ENCODE data around the gene TRPC4AP. TPM values are rescaled to one million over a fixed set of nuclear protein-coding genes. Genes with fewer than 3 reads are reported as not detected.

The TRPC4AP gene
- polyA plus RNA-seq, 2 donors: 25.7 to 26.9 TPM

DNA sequence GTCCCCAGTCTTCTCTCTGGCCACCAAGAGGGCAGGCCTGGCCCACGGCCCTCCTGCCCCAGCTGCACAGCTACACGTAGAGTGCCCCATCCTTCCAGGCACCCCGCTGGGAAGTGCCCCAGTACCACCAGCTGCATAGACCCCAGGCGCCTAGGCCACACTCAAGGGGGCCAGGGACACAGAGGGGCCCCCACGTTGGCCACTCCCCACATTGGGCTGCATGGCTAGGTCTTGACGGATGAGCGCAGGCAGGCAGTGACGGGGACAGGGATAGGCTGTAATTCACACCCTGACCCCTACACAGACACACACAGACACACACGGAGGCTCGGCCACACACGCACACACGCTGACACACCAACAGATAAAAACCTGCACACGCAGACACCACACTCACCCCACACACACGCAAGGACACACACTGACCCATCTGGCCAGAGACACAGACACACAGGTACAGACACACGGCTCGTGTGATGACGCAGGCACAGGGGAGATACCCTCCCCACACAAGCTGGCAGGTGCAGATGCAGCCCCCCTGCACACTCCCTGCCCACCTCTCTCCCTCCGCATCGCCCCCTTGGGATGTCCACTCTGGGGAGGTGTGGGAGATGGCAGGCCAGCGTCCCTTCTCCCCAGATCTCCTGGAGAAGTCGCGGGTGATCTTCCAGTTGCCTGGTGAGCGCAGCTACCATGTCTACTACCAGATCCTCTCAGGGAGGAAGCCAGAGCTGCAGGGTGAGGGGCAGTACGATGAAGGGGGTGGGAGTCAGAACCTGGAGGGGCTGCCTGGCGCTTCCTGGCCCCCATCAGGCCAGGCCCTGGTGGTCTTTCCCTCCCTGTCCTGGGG, 106.9 kb downstream of the TRPC4AP start:
- peaks cover 0 to 4% of the 10 kb centered on the region in 2 donors for H3K27me3 ChIP-seq (ENCODE audit: control insufficient read depth in 1 of 2, insufficient read depth in 2 of 2, low read length in 2 of 2)
- peaks cover 0 to 13% of the 10 kb centered on the region in 2 donors for H3K4me1 ChIP-seq (ENCODE audit: control insufficient read depth in 2 of 2, insufficient read depth in 2 of 2, low read length in 1 of 2)
- 71 to 75% methylated on average over 25 of the region's 25 CpGs for WGBS, 2 donors
- H3K4me3 ChIP-seq (ENCODE audit: low read depth in 1 of 2, low read length in 2 of 2): no peak overlapping the region
- no peak overlapping the region for H3K27ac ChIP-seq (ENCODE audit: low read depth in 2 of 2, low read length in 1 of 2)
- no peaks in the 10 kb centered on the region for H3K36me3 ChIP-seq (ENCODE audit: control insufficient read depth in 2 of 2, insufficient read depth in 2 of 2, low read length in 1 of 2)
- H3K9me3 ChIP-seq (ENCODE audit: control insufficient read depth in 2 of 2, insufficient read depth in 1 of 2, low read depth in 1 of 2, low read length in 1 of 2): no peaks in the 10 kb centered on the region

DNA sequence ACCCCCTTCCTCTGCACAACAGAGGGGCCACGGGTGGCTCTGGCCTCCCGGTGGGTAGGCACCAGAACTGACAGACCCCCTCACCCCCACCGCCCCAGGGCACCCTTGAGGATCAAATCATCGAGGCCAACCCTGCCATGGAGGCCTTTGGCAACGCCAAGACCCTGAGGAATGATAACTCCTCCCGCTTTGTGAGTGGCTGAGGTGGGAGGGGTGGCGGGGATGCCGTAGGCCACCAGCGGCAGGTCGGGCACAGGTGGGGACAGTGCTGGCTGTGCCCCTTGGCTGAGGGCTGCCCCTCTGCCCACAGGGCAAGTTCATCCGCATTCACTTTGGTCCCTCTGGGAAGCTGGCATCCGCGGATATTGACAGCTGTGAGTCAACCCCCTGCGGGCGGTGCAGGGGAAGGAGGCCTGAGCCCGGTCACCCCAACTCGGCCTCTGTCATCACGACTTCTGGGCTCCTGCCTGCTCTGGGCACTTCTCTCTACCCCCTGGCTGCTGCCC, 107.8 kb downstream of the TRPC4AP start:
- peaks cover 0 to 13% of the 10 kb centered on the region in 2 donors for H3K4me1 ChIP-seq (ENCODE audit: control insufficient read depth in 2 of 2, insufficient read depth in 2 of 2, low read length in 1 of 2)
- H3K36me3 ChIP-seq (ENCODE audit: control insufficient read depth in 2 of 2, insufficient read depth in 2 of 2, low read length in 1 of 2): no peaks in the 10 kb centered on the region
- peaks cover 0 to 4% of the 10 kb centered on the region in 2 donors for H3K27me3 ChIP-seq (ENCODE audit: control insufficient read depth in 1 of 2, insufficient read depth in 2 of 2, low read length in 2 of 2)
- no peaks in the 10 kb centered on the region for H3K9me3 ChIP-seq (ENCODE audit: control insufficient read depth in 2 of 2, insufficient read depth in 1 of 2, low read depth in 1 of 2, low read length in 1 of 2)
- H3K4me3 ChIP-seq (ENCODE audit: low read depth in 1 of 2, low read length in 2 of 2): no peak overlapping the region
- 58 to 60% methylated on average over 15 to 18 of the region's 18 CpGs for WGBS, 2 donors
- no peak overlapping the region for H3K27ac ChIP-seq (ENCODE audit: low read depth in 2 of 2, low read length in 1 of 2)

DNA sequence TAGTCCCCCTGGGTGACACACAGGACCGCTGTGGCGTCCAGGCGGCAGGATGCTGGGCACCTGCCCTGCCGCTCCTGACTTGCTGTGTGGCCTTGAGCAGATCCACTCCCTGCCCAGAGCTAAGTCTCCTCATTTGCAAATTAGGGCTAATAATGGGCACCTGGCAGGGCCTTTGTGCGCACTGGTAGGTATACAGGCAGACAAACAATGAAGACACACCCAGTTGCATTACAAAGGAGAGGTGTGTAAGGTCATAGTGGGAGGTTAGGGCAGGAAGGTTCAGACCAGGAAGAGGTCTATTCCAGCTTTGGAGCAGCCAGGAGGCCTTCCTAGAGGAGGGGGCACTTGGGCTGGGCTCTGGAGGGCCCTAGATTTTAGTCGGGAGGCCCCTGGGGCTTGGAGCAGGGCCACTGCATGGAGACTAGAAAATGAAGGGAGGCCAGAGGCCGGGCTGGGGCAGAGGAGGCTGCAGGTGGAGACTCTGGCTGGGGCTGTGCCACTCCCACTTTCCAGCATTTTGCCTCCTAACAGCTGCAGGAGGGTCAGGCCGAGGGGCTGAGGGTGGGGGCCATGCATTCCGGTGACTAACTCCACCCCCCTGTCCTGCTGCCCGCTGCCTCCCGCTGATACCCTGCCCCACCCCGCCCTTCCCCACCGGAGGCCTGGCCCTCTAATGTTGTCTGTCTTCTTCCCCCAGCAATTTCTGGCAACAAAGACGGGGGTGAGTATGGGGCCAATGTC, 108.4 kb downstream of the TRPC4AP start:
- Histone ChIP-seq H3K9me3 (ENCODE audit: control insufficient read depth in 2 of 2, insufficient read depth in 1 of 2, low read depth in 1 of 2, low read length in 1 of 2) (no peaks in the 10 kb centered on the region), H3K27me3 (ENCODE audit: control insufficient read depth in 1 of 2, insufficient read depth in 2 of 2, low read length in 2 of 2) (peaks cover 0 to 4% of the 10 kb centered on the region in 2 donors), H3K4me1 (ENCODE audit: control insufficient read depth in 2 of 2, insufficient read depth in 2 of 2, low read length in 1 of 2) (peaks cover 0 to 13% of the 10 kb centered on the region in 2 donors), H3K4me3 (ENCODE audit: low read depth in 1 of 2, low read length in 2 of 2) (no peak overlapping the region), H3K36me3 (ENCODE audit: control insufficient read depth in 2 of 2, insufficient read depth in 2 of 2, low read length in 1 of 2) (no peaks in the 10 kb centered on the region), H3K27ac (ENCODE audit: low read depth in 2 of 2, low read length in 1 of 2) (no peak overlapping the region)
- WGBS, 2 donors: 19 to 26% methylated on average over 11 to 14 of the region's 14 CpGs

DNA sequence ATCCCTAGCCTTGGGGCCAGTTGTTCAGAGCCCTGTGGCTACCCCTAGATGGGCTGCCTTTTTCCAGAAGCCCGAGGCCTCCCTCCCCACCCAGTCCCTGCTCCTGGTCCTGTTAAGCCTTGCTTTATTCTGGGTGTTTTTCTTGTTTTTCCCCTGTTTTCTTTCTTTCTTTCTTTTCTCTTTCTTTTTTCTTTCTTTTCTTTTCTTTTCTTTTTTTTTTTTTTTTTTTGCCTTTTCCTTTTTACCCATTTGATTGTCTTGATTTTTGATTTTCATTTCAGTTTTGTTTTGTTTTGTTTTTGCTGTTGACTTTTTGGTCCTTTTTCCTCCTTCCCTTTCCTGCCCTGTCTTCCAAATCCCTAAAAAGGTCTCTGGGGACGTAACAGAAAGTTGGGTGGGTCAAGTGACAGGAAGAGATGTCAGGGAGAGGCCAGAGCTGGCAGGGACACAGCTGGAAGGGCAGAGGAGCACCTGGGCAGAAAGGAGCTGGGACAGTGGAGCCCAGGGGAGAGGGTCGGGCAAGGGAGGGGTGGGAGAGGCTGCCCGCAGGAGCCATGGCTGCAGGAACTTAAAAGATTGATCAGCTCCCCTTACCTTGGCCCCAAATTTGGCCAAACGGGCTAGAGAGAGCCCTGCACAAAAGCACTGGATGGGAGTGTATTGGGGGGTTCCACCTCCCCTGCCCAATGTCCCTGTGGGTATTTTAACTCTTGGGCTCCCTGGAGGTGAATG, 109.4 kb downstream of the TRPC4AP start:
- H3K9me3 ChIP-seq (ENCODE audit: control insufficient read depth in 2 of 2, insufficient read depth in 1 of 2, low read depth in 1 of 2, low read length in 1 of 2): no peaks in the 10 kb centered on the region
- H3K4me3 ChIP-seq (ENCODE audit: low read depth in 1 of 2, low read length in 2 of 2): no peak overlapping the region
- H3K36me3 ChIP-seq (ENCODE audit: control insufficient read depth in 2 of 2, insufficient read depth in 2 of 2, low read length in 1 of 2): no peaks in the 10 kb centered on the region
- 30 to 32% methylated on average over 5 of the region's 5 CpGs for WGBS, 2 donors
- H3K27ac ChIP-seq (ENCODE audit: low read depth in 2 of 2, low read length in 1 of 2): no peak overlapping the region
- peaks cover 0 to 11% of the 10 kb centered on the region in 2 donors for H3K4me1 ChIP-seq (ENCODE audit: control insufficient read depth in 2 of 2, insufficient read depth in 2 of 2, low read length in 1 of 2)
- H3K27me3 ChIP-seq (ENCODE audit: control insufficient read depth in 1 of 2, insufficient read depth in 2 of 2, low read length in 2 of 2): peaks cover 0 to 4% of the 10 kb centered on the region in 2 donors

DNA sequence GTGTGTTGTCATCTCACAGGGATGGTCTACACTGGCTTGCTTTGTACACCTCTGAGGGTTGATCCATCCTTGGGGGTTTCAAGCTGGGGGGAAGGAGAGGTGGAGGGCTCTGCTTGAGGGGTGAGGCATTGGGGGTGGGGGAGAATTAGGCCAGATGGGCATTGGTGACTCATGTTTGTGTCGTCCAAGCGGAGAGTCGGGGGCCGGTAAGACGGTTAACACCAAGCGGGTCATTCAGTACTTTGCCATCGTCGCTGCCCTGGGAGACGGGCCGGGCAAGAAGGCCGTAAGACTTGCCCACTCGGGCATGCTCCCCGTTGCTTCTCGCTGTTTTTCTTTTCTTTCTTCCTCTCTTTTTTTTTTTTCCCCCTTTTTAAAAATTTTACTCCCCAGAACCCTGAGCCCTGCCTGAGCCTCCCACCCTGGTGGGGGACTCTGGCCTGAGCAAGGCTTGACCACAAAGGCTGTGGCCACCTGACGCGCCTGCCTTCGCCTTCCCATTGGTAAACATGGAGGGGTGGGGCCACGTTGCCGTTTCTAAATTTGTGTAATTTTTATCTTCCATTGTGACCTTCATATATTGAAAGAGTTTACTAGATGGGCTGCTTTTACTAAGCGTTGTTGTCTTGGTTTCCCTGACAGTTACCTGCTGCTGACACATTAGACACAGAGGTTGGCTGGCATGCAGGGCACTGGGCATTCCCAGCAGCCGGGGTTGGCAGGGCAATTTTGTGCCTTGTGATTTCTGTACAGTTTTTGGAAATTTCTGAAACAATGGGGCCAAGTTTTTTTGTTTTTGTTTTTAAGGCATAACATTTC, 110.1 kb downstream of the TRPC4AP start:
- Histone ChIP-seq H3K4me3 (ENCODE audit: low read depth in 1 of 2, low read length in 2 of 2) (no peak overlapping the region), H3K4me1 (ENCODE audit: control insufficient read depth in 2 of 2, insufficient read depth in 2 of 2, low read length in 1 of 2) (peaks cover 0 to 9% of the 10 kb centered on the region in 2 donors), H3K36me3 (ENCODE audit: control insufficient read depth in 2 of 2, insufficient read depth in 2 of 2, low read length in 1 of 2) (no peaks in the 10 kb centered on the region), H3K27ac (ENCODE audit: low read depth in 2 of 2, low read length in 1 of 2) (no peak overlapping the region), H3K9me3 (ENCODE audit: control insufficient read depth in 2 of 2, insufficient read depth in 1 of 2, low read depth in 1 of 2, low read length in 1 of 2) (no peaks in the 10 kb centered on the region), H3K27me3 (ENCODE audit: control insufficient read depth in 1 of 2, insufficient read depth in 2 of 2, low read length in 2 of 2) (peaks cover 0 to 4% of the 10 kb centered on the region in 2 donors)
- 83% methylated on average over 21 of the region's 21 CpGs for WGBS, 2 donors

DNA sequence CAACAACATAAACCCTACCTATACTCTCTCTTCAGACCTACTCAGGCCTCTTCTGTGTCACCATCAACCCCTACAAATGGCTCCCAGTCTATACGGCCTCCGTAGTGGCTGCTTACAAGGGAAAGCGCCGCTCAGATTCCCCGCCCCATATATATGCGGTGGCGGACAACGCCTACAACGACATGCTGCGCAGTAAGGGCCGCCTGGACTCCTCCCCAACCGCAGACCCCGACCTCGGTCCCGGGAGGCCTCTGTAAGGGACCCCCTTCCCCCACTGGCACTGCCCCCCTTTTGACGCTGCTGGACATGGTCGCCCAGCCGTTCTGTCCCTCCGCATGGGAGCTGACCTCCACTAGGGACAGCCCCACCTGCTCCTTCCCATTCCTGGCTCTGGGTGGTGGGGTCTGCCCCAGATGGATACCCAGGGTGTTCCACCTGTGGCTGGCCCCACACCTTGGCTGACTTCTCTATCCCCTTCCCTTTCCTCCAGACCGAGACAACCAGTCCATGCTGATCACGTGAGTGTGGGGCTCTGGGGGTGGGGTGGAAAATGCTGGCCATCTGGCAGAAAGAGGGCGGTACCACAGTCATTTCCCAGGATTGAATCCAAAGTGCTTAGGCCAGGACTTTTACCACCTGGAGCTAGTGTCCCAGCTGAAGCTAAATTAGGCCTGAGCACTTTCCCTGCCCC, 111.9 kb downstream of the TRPC4AP start:
- WGBS, 2 donors: 88 to 89% methylated on average over 22 of the region's 22 CpGs
- no peak overlapping the region for H3K4me3 ChIP-seq (ENCODE audit: low read depth in 1 of 2, low read length in 2 of 2)
- peaks cover 0 to 4% of the 10 kb centered on the region in 2 donors for H3K27me3 ChIP-seq (ENCODE audit: control insufficient read depth in 1 of 2, insufficient read depth in 2 of 2, low read length in 2 of 2)
- no peaks in the 10 kb centered on the region for H3K9me3 ChIP-seq (ENCODE audit: control insufficient read depth in 2 of 2, insufficient read depth in 1 of 2, low read depth in 1 of 2, low read length in 1 of 2)
- no peak overlapping the region for H3K27ac ChIP-seq (ENCODE audit: low read depth in 2 of 2, low read length in 1 of 2)
- H3K4me1 ChIP-seq (ENCODE audit: control insufficient read depth in 2 of 2, insufficient read depth in 2 of 2, low read length in 1 of 2): peaks cover 0 to 6% of the 10 kb centered on the region in 2 donors
- H3K36me3 ChIP-seq (ENCODE audit: control insufficient read depth in 2 of 2, insufficient read depth in 2 of 2, low read length in 1 of 2): no peaks in the 10 kb centered on the region

DNA sequence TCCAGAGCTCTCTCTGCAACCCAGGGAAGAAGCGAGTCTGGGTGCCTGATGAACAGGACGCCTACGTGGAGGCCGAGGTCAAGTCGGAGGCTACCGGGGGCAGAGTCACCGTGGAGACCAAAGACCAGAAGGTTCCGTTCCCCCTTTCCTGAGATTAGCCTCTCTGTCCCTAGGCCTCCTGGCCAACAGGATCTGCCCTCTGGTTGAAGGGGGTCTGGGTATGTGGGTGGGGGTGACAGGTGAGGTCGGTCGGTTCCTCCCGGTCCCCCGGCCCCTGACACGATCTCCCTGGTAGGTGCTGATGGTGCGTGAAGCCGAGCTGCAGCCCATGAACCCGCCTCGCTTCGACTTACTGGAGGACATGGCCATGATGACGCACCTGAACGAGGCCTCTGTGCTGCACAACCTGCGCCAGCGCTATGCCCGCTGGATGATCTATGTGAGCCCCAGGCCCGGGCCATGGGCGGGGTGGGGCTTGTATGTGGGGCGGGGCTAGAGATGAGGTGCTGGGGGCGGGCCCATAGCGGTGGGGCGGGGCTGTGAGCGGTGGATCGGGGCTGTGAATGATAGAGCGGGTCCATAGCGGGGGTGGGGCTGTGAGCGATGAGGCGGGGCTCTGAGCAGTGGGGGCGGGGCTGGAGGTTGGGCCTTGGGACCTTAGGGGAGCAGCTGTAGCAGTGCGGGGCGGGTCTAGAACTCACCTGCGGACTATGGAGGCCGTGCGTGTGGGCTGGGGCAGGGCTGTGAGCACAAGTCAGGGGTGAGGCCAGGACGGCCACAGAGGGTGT, 113.0 kb downstream of the TRPC4AP start:
- Histone ChIP-seq H3K4me1 (ENCODE audit: control insufficient read depth in 2 of 2, insufficient read depth in 2 of 2, low read length in 1 of 2) (peaks cover 0 to 3% of the 10 kb centered on the region in 2 donors), H3K27ac (ENCODE audit: low read depth in 2 of 2, low read length in 1 of 2) (no peak overlapping the region), H3K9me3 (ENCODE audit: control insufficient read depth in 2 of 2, insufficient read depth in 1 of 2, low read depth in 1 of 2, low read length in 1 of 2) (no peaks in the 10 kb centered on the region), H3K27me3 (ENCODE audit: control insufficient read depth in 1 of 2, insufficient read depth in 2 of 2, low read length in 2 of 2) (peaks cover 0 to 4% of the 10 kb centered on the region in 2 donors), H3K36me3 (ENCODE audit: control insufficient read depth in 2 of 2, insufficient read depth in 2 of 2, low read length in 1 of 2) (no peaks in the 10 kb centered on the region), H3K4me3 (ENCODE audit: low read depth in 1 of 2, low read length in 2 of 2) (no peak overlapping the region)
- WGBS, 2 donors: 75 to 81% methylated on average over 42 of the region's 42 CpGs

DNA sequence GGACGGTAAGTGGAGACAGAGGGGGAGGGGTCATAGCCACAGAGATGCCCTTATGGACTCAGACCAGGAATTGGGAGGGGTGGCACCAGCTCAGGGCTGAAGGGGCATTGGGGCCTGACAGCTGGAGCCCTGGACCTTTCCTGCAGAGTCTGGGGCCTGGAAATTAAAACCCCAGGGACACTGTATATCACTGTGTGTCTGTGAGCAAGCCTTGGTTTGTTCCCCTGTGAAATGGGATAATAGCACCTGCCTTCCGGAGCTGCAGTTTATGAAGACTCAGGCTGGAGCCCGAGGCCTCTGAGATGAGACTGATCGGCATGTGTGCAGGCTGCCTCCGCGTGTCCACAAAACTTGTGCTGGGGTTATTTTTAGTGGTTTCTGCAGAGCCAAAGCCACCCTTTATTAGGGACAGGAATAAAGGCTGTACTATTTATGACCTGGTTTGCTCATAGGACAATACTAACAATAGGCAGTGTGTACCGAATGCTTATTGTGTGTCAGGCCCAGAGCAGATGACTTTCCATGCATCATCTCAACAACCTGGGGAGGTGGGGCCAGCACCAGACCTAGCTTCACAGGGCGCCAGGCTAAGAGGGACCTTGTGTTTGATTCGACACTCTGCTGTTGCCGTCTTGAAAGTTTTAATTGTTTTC, 114.4 kb downstream of the TRPC4AP start:
- H3K9me3 ChIP-seq (ENCODE audit: control insufficient read depth in 2 of 2, insufficient read depth in 1 of 2, low read depth in 1 of 2, low read length in 1 of 2): no peaks in the 10 kb centered on the region
- H3K4me1 ChIP-seq (ENCODE audit: control insufficient read depth in 2 of 2, insufficient read depth in 2 of 2, low read length in 1 of 2): no peaks in the 10 kb centered on the region
- no peak overlapping the region for H3K4me3 ChIP-seq (ENCODE audit: low read depth in 1 of 2, low read length in 2 of 2)
- no peak overlapping the region for H3K27ac ChIP-seq (ENCODE audit: low read depth in 2 of 2, low read length in 1 of 2)
- H3K27me3 ChIP-seq (ENCODE audit: control insufficient read depth in 1 of 2, insufficient read depth in 2 of 2, low read length in 2 of 2): no peaks in the 10 kb centered on the region
- 76 to 82% methylated on average over 10 of the region's 10 CpGs for WGBS, 2 donors
- no peaks in the 10 kb centered on the region for H3K36me3 ChIP-seq (ENCODE audit: control insufficient read depth in 2 of 2, insufficient read depth in 2 of 2, low read length in 1 of 2)

All from esophagus (tissue), 2 donors.